ENCODE results near the gene REEP6.

DNA sequence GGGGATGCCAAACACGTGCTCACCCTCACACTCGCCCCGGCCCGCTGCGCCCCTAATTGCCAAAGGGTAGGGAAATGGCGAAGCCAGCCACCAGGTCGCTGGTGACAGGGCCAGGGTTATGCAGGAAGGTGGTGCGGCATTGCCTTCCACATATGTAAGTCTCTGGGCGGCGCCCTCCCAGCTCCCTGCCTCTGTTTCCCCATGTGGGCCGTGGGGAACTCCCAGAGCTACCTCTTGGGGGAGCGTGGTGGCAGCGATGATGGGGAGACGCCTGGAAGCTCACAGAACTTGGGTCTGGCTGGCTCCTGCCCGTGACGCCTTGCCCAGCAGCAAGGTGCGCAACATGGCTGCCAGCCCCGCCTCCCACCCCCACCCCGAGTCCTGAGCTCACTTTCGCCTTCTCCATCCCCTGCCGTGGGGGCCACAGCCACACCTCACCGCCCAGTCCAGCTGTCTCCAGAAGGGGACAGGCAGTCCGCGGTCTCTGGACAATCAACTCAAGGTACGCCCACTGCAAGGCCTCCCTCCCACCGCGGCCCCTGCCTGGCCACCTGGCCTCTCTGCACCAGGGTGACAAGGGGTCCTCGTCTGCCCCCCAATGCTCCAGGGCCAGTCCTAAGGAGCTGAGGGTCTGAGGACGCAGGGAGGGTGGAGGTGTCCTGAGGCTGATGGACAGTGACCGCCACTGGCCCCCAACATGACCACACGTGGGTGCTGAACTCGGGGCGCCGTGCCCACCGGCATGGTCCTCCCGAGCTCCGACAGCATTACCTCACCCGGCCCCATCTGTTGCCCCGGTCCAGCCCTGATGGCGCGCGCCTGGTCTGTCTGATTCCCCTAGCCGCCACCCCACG, 18.5 kb upstream of the REEP6 start:
- TF ChIP-seq POLR2A (IDR thresholded peaks at IDR 0.05; ENCODE audit: low read depth, low read length) (no peak), POU2F2 (IDR thresholded peaks at IDR 0.05; ENCODE audit: low read depth, low read length) (no peak), TAF1 (IDR thresholded peaks at IDR 0.05; ENCODE audit: low read depth, low read length) (no peak)
